ENCODE measurements around the gene HOXD13. TPM values are rescaled to one million over a fixed set of nuclear protein-coding genes. Genes with fewer than 3 reads are reported as not detected.

The HOXD13 gene
- total and polyA plus RNA-seq, 2 of the 13 experiments (the other 11 are each of a cell fraction or from before 2014, with no cell fraction given) = not detected

GRCh38 chr2:176066645-176067588 is 25.6 kb upstream of the HOXD13 start:
- ATAC-seq (no peak; the same call in 2 of the 3 replicates), DNase-seq (ENCODE audit: low spot score) (no peak), FAIRE-seq (no peak)
- Histone ChIP-seq H3K27ac (ENCODE audit: extremely low read length, insufficient read depth, low read length) (no peak overlapping the region), H3K79me2 (ENCODE audit: insufficient read depth, low read length) (no peaks in the 10 kb centered on the region), H3K9ac (ENCODE audit: insufficient read depth, low read depth, low read length) (no peak overlapping the region), H3K36me3 (replicated peaks in 1 of 2; ENCODE audit: control insufficient read depth in 1 of 2, insufficient read depth in 2 of 2, low read length in 2 of 2) (no peaks in the 10 kb centered on the region), H3K9me3 (ENCODE audit: low read length) (no peaks in the 10 kb centered on the region), H2AFZ (ENCODE audit: low read length) (no peak overlapping the region), H3K4me3 (replicated peaks in 1 of 3; ENCODE audit: insufficient read depth in 1 of 3, low read depth in 2 of 3, low read length in 3 of 3) (peak overlapping the region in 1 of 3 experiments; percentile 44; a peak in 1 of 6 replicates), H4K20me1 (ENCODE audit: insufficient read depth, low read length) (no peaks in the 10 kb centered on the region), H3K27me3 (ENCODE audit: control insufficient read depth in 1 of 2, insufficient read depth in 2 of 2, low read length in 2 of 2) (peaks cover 16 to 59% of the 10 kb centered on the region in 2 experiments), H3K4me1 (ENCODE audit: insufficient read depth, low read length) (no peaks in the 10 kb centered on the region), H3K4me2 (ENCODE audit: low read depth, low read length) (peak overlapping the region; percentile 50)
- ChIA-PET CTCF (ENCODE audit: low intra/inter-chr PET ratio, low total read pairs) (no interaction called here), POLR2A (no interaction called here)
- no TSS peak for BruUV-seq (replicated peaks)
- intact Hi-C loops (cut with micrococcal nuclease; ENCODE audit: unreplicated experiment) = no loop called here
- WGBS (ENCODE audit: low lambda C conversion rate) = 44% methylated on average over 41 of the region's 56 CpGs
- in situ Hi-C loops (cut with HindIII; ENCODE audit: extremely low pct_ligation_motif_present, low pct_unique_long_range_greater_than_20kb) = no loop called here
- no peak for TF ChIP-seq ZNF800 (CRISPR knock-in tag; IDR thresholded peaks at IDR 0.05)
- TF ChIP-seq GMEB1 (CRISPR knock-in tag; IDR thresholded peaks at IDR 0.05; ENCODE audit: borderline replicate concordance) = no peak
- TF ChIP-seq ZNF124 (CRISPR knock-in tag; IDR thresholded peaks at IDR 0.05) = no peak
- no peak for TF ChIP-seq KIAA2018 (CRISPR knock-in tag; IDR thresholded peaks at IDR 0.05; ENCODE audit: borderline replicate concordance)
- no peak for TF ChIP-seq TCF7 (IDR thresholded peaks at IDR 0.05; ENCODE audit: low read depth)
- TF ChIP-seq ZNF780A (CRISPR knock-in tag; IDR thresholded peaks at IDR 0.05) = no peak
- TF ChIP-seq HNRNPLL (IDR thresholded peaks at IDR 0.05; ENCODE audit: low read depth, low read length, poor library complexity, severe bottlenecking) = peak; percentile 3
- peak; percentile 30; the same call in 1 of the 2 replicates for TF ChIP-seq ZFX (CRISPR knock-in tag; IDR thresholded peaks at IDR 0.05; ENCODE audit: low read depth)
- TF ChIP-seq ZNF232 (CRISPR knock-in tag; IDR thresholded peaks at IDR 0.05; ENCODE audit: borderline replicate concordance) = no peak
- TF ChIP-seq ZNF782 (CRISPR knock-in tag; IDR thresholded peaks at IDR 0.05; ENCODE audit: borderline replicate concordance) = no peak
- TF ChIP-seq HDAC1 (CRISPR knock-in tag; IDR thresholded peaks at IDR 0.05) = no peak

All from HepG2 (cell line).